HepG2 (cell line): ENCODE measurements around the gene PIGZ. TPM values are rescaled to one million over a fixed set of nuclear protein-coding genes. Genes with fewer than 3 reads are reported as not detected.
A peak's percentile ranks its signal among the peaks of the same experiment; 100 is the strongest.

Source experiments
- ARID2 ChIP-seq: sonication (generic); formaldehyde crosslinking; IDR thresholded peaks from 2 replicates; pipeline ENCODE4 v1.8.1; 2022; ENCODE audit warnings: mild to moderate bottlenecking, missing genetic modification reagents, borderline replicate concordance
- CSRNP1 ChIP-seq: sonication (generic); formaldehyde crosslinking; IDR thresholded peaks from 2 replicates; pipeline ENCODE4 v1.8.1; 2023; ENCODE audit warnings: mild to moderate bottlenecking, missing genetic modification reagents
- GFI1 ChIP-seq: sonication (generic); formaldehyde crosslinking; IDR thresholded peaks from 2 replicates; pipeline ENCODE4 v1.5.0; 2020; ENCODE audit warnings: missing genetic modification reagents, mild to moderate bottlenecking, borderline replicate concordance
- MEIS1 ChIP-seq: sonication (generic); formaldehyde crosslinking; IDR thresholded peaks from 2 replicates; pipeline ENCODE4 v1.9.0; 2021; ENCODE audit warnings: mild to moderate bottlenecking, missing genetic modification reagents, moderate library complexity, borderline replicate concordance
- POLR2AphosphoS5 ChIP-seq: IDR thresholded peaks from 2 replicates; pipeline ENCODE4 v1.6.1; 2012; ENCODE audit warnings: low read depth, low read length
- PRDM15 ChIP-seq: sonication (generic); formaldehyde crosslinking; IDR thresholded peaks from 2 replicates; pipeline ENCODE4 v1.4.0; 2020; ENCODE audit warnings: missing genetic modification reagents
- RBFOX2 ChIP-seq: fragments of 200-400 bp; formaldehyde crosslinking; IDR thresholded peaks from 2 replicates; pipeline ENCODE4 v1.6.1; 2017; ENCODE audit warnings: low read depth, mild to moderate bottlenecking, low read length
- RFXAP ChIP-seq: sonication (generic); formaldehyde crosslinking; IDR thresholded peaks from 2 replicates; pipeline ENCODE4 v1.4.0; 2020; ENCODE audit warnings: missing genetic modification reagents, borderline replicate concordance
- SMYD3 ChIP-seq: sonication (generic); formaldehyde crosslinking; IDR thresholded peaks from 2 replicates; pipeline ENCODE4 v1.8.1; 2023; ENCODE audit warnings: mild to moderate bottlenecking, missing genetic modification reagents
- SOX5 ChIP-seq: IDR thresholded peaks from 2 replicates; pipeline ENCODE4 v1.6.1; 2016; ENCODE audit warnings: borderline replicate concordance
- THYN1 ChIP-seq: sonication (generic); formaldehyde crosslinking; IDR thresholded peaks from 2 replicates; pipeline ENCODE4 v1.8.1; 2023; ENCODE audit warnings: low read depth, mild to moderate bottlenecking, moderate library complexity, missing genetic modification reagents, borderline replicate concordance
- ZFP62 ChIP-seq: sonication (generic); formaldehyde crosslinking; IDR thresholded peaks from 2 replicates; pipeline ENCODE4 v1.4.0; 2020; ENCODE audit warnings: missing genetic modification reagents
- ZNF232 ChIP-seq: sonication (generic); formaldehyde crosslinking; IDR thresholded peaks from 2 replicates; pipeline ENCODE4 v1.4.0; 2020; ENCODE audit warnings: missing genetic modification reagents, borderline replicate concordance
- ZNF580 ChIP-seq: IDR thresholded peaks from 2 replicates; pipeline ENCODE4 v1.6.1; 2016; ENCODE audit warnings: low read depth, borderline replicate concordance
- ZNF816 ChIP-seq: sonication (generic); formaldehyde crosslinking; IDR thresholded peaks from 2 replicates; pipeline ENCODE4 v1.8.0; 2022; ENCODE audit warnings: missing genetic modification reagents, mild to moderate bottlenecking, borderline replicate concordance
- ZSCAN5A ChIP-seq: sonication (generic); formaldehyde crosslinking; IDR thresholded peaks from 2 replicates; pipeline ENCODE4 v1.8.0; 2022; ENCODE audit warnings: mild to moderate bottlenecking, missing genetic modification reagents, borderline replicate concordance
- polyA plus RNA-seq, 8 experiments: library from polyadenylated mRNA; depleted of rRNA in 3 of 8; stranded (reverse) in 7 of 8; unstranded in 1 of 8; fragments of >200 nt; fragmentation: Illumina TruSeq in 4 of 8; extraction: Trizol in 4 of 8; gene quantifications; 2 replicates each; pipeline versions ENCODE4 v1.2.1 to v1.2.3, GENCODE V29; 2011 to 2016; ENCODE audit warnings: low read depth in 4 of 8, missing spikeins in 1 of 8, mixed read lengths in 1 of 8; ENCODE audit not compliant: insufficient read depth in 1 of 8
- total RNA-seq, 5 experiments: library from RNA; depleted of rRNA; stranded (reverse); fragments of >200 nt; fragmentation: Illumina TruSeq; extraction: Trizol; gene quantifications; 2 replicates each; pipeline ENCODE4 v1.2.3, GENCODE V29; 2016; ENCODE audit warnings: low read depth in 1 of 5

Gene PIGZ
- total and polyA plus RNA-seq, 2 of the 13 experiments (the other 11 are each of a cell fraction or from before 2014, with no cell fraction given): 4.7 to 60.5 TPM

GRCh38 chr3:196965112-196965803 is 3.4 kb downstream of the PIGZ start (continued):
- TF ChIP-seq PRDM15 (0 out of 2 replicates have a peak, but pooled peaks have one; percentile 55), SOX5 (CRISPR knock-in tag) (no peak), RBFOX2 (peak; percentile 68), ZNF232 (CRISPR knock-in tag) (no peak), THYN1 (CRISPR knock-in tag) (0 out of 2 replicates have a peak, but pooled peaks have one; percentile 55), GFI1 (no peak), ZSCAN5A (CRISPR knock-in tag) (0 out of 2 replicates have a peak, but pooled peaks have one; percentile 36), ZNF580 (0 out of 2 replicates have a peak, but pooled peaks have one; percentile 16), POLR2AphosphoS5 (peak; percentile 30; the same call in 1 of the 2 replicates), MEIS1 (CRISPR knock-in tag) (0 out of 2 replicates have a peak, but pooled peaks have one; percentile 46), CSRNP1 (CRISPR knock-in tag) (peak; percentile 60; the same call in 1 of the 2 replicates), ARID2 (CRISPR knock-in tag) (peak; percentile 34; the same call in 1 of the 2 replicates), SMYD3 (CRISPR knock-in tag) (peak; percentile 41; the same call in 1 of the 2 replicates), ZNF816 (CRISPR knock-in tag) (0 out of 2 replicates have a peak, but pooled peaks have one; percentile 2), ZFP62 (CRISPR knock-in tag) (0 out of 2 replicates have a peak, but pooled peaks have one; percentile 51), RFXAP (CRISPR knock-in tag) (0 out of 2 replicates have a peak, but pooled peaks have one; percentile 29)
